GM18505 (cell line): Measurements from ENCODE around the gene MIA.

ENCODE experiments used
- ATAC-seq: cut with Tn5 transposase; IDR thresholded peaks from one replicate; pipeline ENCODE4 v1.9.1; 2021; ENCODE audit not compliant: unreplicated experiment
- POLR2A ChIP-seq: IDR thresholded peaks from 4 replicates; pipeline ENCODE4 v1.6.1; 2011; ENCODE audit warnings: borderline replicate concordance; ENCODE audit not compliant: insufficient read depth, insufficient read length; ENCODE audit errors: extremely low read depth

Gene MIA

GRCh38 chr19:40799558-40800338 is 24.4 kb downstream of the MIA start:
- no peak for ATAC-seq
- no peak for TF ChIP-seq POLR2A

GRCh38 chr19:40800339-40800996 is 25.1 kb downstream of the MIA start:
- ATAC-seq, result no peak
- no peak for TF ChIP-seq POLR2A

GRCh38 chr19:40800997-40801377 is 25.7 kb downstream of the MIA start:
- TF ChIP-seq POLR2A, result no peak

DNA sequence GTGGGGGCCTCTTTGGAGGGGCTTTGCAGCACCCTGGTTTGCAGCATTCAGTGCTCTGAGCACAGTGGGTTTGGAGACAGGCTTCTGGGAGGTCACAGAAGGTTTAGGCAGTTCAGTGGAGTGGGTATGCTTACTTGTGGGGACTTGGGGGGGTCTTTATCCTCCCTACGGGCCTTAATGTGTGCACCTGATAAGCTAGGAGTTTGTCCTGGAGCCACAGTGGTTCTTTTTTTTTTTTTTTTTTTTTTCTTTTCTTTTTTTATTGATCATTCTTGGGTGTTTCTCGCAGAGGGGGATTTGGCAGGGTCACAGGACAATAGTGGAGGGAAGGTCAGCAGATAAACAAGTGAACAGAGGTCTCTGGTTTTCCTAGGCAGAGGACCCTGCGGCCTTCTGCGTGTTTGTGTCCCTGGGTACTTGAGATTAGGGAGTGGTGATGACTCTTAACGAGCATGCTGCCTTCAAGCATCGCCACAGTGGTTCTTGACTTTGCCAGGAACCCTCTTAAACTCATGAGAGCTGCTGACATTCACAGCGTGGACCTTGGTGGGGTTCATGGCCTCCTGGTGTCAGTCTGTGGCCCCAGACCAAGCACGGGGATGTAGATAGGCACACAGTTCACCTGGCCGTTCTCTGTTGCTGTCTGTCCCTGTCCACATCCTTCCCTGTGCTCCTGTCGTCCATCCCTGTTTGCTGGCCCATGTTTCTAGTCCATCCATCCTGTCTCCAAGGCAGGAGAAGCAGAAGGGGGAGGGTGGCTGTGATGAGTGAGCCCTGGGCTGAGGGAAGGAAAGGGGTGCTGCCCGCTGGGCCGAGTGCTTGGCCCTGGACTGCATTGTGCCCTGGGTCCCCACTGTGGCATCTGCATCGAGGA is 26.3 kb downstream of the MIA start:
- TF ChIP-seq POLR2A, result no peak
- ATAC-seq, result no peak

More at GRCh38 chr19:40800997-40801377, 25.7 kb downstream of the MIA start:
- ATAC-seq, result no peak

DNA sequence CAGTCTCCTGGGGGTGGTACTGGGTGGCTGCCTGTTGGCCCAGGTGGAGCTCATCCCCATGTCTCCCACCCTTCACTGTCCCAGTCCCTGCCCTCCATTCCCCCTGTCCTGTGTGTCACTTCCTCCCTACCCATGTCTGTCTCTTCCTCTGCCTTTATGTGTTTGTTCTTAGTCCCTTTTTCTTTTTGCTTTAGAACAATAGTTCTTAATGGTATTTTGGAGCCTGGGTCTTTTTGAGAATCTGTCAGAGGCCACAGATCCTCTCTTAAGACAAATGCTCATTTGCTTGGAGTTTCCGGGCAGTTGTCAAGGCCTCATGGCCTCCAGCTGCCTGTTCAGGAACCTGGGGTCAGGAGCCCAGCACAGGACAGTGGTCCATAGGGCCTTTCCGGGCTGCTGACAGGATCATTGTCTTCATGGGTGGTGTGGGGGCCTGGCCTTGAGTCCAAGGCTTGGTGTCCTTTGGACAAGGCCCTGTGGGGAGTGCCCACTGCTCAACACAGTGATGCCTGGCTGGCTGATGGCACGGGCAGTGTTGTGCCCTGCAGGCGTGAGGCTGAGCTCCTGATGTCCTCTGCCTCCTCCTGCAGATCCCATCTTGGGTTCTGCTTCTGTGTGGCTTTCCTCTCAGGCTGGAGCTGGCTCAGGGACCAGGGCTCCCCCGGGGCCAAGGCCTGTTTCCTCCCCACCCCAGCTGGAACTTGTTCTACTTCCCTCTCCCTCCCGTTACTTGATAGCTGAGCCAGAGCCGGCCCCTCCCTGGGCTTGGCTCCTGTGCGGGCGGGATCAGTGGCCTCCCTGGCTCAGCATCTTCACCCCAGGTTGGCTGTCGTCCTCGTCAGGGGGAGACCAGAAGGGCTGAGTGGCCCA is 27.2 kb downstream of the MIA start:
- ATAC-seq, result no peak

DNA sequence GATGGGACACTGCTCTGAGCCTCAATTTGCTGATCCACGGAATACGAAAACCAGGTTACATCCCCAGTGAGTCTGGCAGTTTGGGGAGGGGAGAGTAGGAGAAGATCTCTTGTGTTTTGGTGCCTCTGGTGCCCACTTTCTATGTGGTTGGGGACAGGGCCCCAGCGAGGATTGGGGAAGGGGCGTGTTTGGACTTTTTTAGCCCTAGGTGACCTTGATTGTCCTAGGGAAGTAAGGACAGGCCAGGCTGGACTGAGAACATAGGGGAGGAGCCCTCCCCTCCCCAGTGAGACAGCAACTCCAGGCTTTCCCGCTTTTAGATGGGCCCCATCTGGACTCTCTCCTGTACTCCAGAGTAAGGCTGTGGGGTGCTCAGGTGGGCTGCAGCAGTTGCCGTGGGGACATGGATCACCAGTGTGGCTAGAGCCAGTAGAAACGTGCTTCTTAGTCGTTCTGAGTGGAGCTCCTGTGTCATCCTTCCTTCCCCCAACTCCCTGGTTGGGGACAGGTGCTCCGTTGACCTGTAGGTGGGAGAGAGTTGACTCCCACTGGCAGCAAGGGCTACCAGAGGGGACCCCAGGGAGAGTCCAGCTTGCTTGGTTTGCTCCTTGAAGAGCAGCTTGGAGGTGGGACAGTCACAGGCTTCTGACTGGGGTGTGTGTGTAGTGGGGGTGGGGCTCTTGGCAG is 28.0 kb downstream of the MIA start:
- no peak for ATAC-seq
- no peak for TF ChIP-seq POLR2A

More for the DNA sequence above, 27.2 kb downstream of the MIA start:
- no peak for TF ChIP-seq POLR2A

GRCh38 chr19:40803857-40804782 is 28.8 kb downstream of the MIA start:
- no peak for TF ChIP-seq POLR2A
- ATAC-seq, result no peak

DNA sequence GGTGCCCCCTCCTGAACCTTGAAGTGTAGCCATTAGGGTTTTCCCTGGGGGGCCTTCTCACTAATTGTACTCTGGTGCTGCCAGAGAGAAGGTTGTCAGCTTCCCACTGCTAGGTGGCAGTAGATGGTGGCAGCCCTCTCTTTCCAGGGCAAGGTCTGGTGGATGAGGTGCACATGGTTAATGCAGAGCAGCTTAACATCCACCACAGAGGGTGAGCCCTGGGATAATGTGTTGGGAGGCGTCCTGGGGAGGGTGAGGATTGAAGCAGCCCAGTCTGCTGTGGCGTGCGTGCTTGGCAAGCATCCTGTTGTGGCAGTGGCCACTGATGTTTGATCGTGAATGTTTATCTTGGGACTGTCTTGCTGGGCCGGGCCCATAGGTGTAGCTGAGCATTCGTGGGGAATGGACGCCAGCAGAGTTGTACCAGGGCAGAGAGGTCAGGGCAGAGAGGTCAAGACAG is 29.5 kb downstream of the MIA start:
- TF ChIP-seq POLR2A, result no peak
- ATAC-seq, result no peak

- no peak for ATAC-seq
- TF ChIP-seq POLR2A, result no peak
Observed at GRCh38 chr19:40805258-40805868, 30.0 kb downstream of the MIA start.

GRCh38 chr19:40806423-40807146 is 31.3 kb downstream of the MIA start:
- peak; percentile 7 for TF ChIP-seq POLR2A
- no peak for ATAC-seq

GRCh38 chr19:40807147-40808020 is 32.1 kb downstream of the MIA start:
- no peak for TF ChIP-seq POLR2A
- no peak for ATAC-seq
